MCF 10A (cell line): ENCODE results near the gene PNPLA2. TPM values are rescaled to one million over a fixed set of nuclear protein-coding genes. Genes with fewer than 3 reads are reported as not detected.

Experiments used
- BruUV-seq: library from RNA; stranded (reverse); fragments of 400-500 nt; replicated peaks from 2 replicates; lab custom pipeline; 2021; lab: Mats Ljungman, UMichigan
- CTCF ChIA-PET: fragments of 300-600 bp; sonication (Branson Sonifier 250); formaldehyde crosslinking; extraction: SDS; loops from one replicate; lab custom pipeline; 2021; ENCODE audit warnings: antibody characterized with exemption, inconsistent platforms; lab: Yijun Ruan, JAX
- POLR2A ChIA-PET: fragments of 300-600, 350-650 bp; sonication (Branson Sonifier 250); formaldehyde crosslinking; extraction: SDS; loops from one replicate; lab custom pipeline; 2020; ENCODE audit warnings: antibody characterized with exemption, inconsistent platforms; lab: Yijun Ruan, JAX
- DNase-seq: peaks from one replicate; pipeline ENCODE4 v3.0.0-alpha.2; 2018; ENCODE audit not compliant: unreplicated experiment
- H3K27ac Mint-ChIP-seq: one replicate; pipeline ENCODE4 v1.8.0; 2022; ENCODE audit warnings: mild to moderate bottlenecking, low read depth, mixed read lengths; ENCODE audit not compliant: unreplicated experiment
- H3K27me3 Mint-ChIP-seq: one replicate; pipeline ENCODE4 v1.8.0; 2022; ENCODE audit warnings: mixed read lengths; ENCODE audit not compliant: insufficient read depth, unreplicated experiment
- H3K36me3 Mint-ChIP-seq: one replicate; pipeline ENCODE4 v1.8.0; 2022; ENCODE audit warnings: mild to moderate bottlenecking, moderate library complexity, mixed read lengths; ENCODE audit not compliant: insufficient read depth, unreplicated experiment
- H3K4me1 Mint-ChIP-seq: one replicate; pipeline ENCODE4 v1.8.0; 2022; ENCODE audit warnings: mixed read lengths; ENCODE audit not compliant: insufficient read depth, unreplicated experiment
- H3K4me3 Mint-ChIP-seq: one replicate; pipeline ENCODE4 v1.8.0; 2022; ENCODE audit warnings: mild to moderate bottlenecking, moderate library complexity, mixed read lengths; ENCODE audit not compliant: unreplicated experiment
- H3K9me3 Mint-ChIP-seq: one replicate; pipeline ENCODE4 v1.8.0; 2022; ENCODE audit warnings: mixed read lengths; ENCODE audit not compliant: unreplicated experiment
- CTCF ChIP-seq: fragments of 200-600 bp; IDR thresholded peaks from one replicate; pipeline ENCODE4 v1.8.0; 2022; ENCODE audit warnings: antibody characterized with exemption, mild to moderate bottlenecking; ENCODE audit not compliant: unreplicated experiment
- intact Hi-C: fragments of 100-400 bp; cut with micrococcal nuclease; formaldehyde crosslinking; loops from 2 replicates; pipeline ENCODE4 v1.14.1; 2022
- total RNA-seq: library from RNA; stranded (reverse); gene quantifications from 2 replicates; pipeline ENCODE4 v1.2.3, GENCODE V29; 2022

The PNPLA2 gene
- total RNA-seq, 1 experiment from 2014 or later, result 112 TPM

- intact Hi-C loops, result loop anchor here (5.0 kb wide), 1 partner anchor 33 kb away; the partner anchor contains the start of genes PIDD1 and RPLP2
- POLR2A ChIA-PET, result interaction anchor here (0.9 to 11.4 kb wide), 7 partner anchors 15 to 325 kb away, joined by 3 to 274 read pairs (median 10); partner anchors contain the start of genes PNPLA2 and RPLP2
Observed at GRCh38 chr11:839875-840617, 21.3 kb downstream of the PNPLA2 start.

GRCh38 chr11:841981-842369 is 23.3 kb downstream of the PNPLA2 start:
- TF ChIP-seq CTCF, result no peak
- ChIA-PET CTCF (no interaction called here), POLR2A (interaction anchor here (0.6 to 7.2 kb wide), 9 partner anchors 8 to 457 kb away, joined by 3 to 141 read pairs (median 10); partner anchors contain the start of genes CD151, PNPLA2 and RPLP2)
- Mint-ChIP-seq H3K27me3 (no peaks in the 10 kb centered on the region), H3K36me3 (peaks cover 59% of the 10 kb centered on the region), H3K9me3 (no peaks in the 10 kb centered on the region), H3K27ac (peak overlapping the region; percentile 90), H3K4me3 (peak overlapping the region; percentile 87), H3K4me1 (peaks cover 31% of the 10 kb centered on the region)
- BruUV-seq, result TSS peak; percentile 79
- DNase-seq, result no peak
- intact Hi-C loops, result loop anchor here (5.0 kb wide), 1 partner anchor 35 kb away; the partner anchor contains the start of genes PIDD1 and RPLP2

More at GRCh38 chr11:839875-840617, 21.3 kb downstream of the PNPLA2 start:
- no peak for DNase-seq
- H3K27me3 Mint-ChIP-seq, result no peaks in the 10 kb centered on the region
- peak; percentile 20 for TF ChIP-seq CTCF
- peaks cover 21% of the 10 kb centered on the region for H3K4me1 Mint-ChIP-seq
- H3K4me3 Mint-ChIP-seq, result peak overlapping the region; percentile 87
- BruUV-seq, result no TSS peak
- no peak overlapping the region for H3K27ac Mint-ChIP-seq
- H3K9me3 Mint-ChIP-seq, result no peaks in the 10 kb centered on the region
- peaks cover 76% of the 10 kb centered on the region for H3K36me3 Mint-ChIP-seq
- CTCF ChIA-PET, result interaction anchor here (0.6 to 1.4 kb wide), 5 partner anchors 17 to 469 kb away, joined by 3 to 4 read pairs (median 3); partner anchors contain the start of gene TOLLIP

- ChIA-PET POLR2A (interaction anchor here (0.6 to 7.2 kb wide), 11 partner anchors 8 to 467 kb away, joined by 3 to 141 read pairs (median 8); partner anchors contain the start of genes CD151, CHID1, PNPLA2 and RPLP2), CTCF (no interaction called here)
- intact Hi-C loops, result loop anchor here (5.0 kb wide), 1 partner anchor 35 kb away; the partner anchor contains the start of genes PIDD1 and RPLP2
- H3K27me3 Mint-ChIP-seq, result no peaks in the 10 kb centered on the region
- H3K4me3 Mint-ChIP-seq, result peak within 1 kb of the TSS; percentile 87
- TF ChIP-seq CTCF, result no peak
- no peaks in the 10 kb centered on the region for H3K9me3 Mint-ChIP-seq
- peak within 1 kb of the TSS; percentile 90 for H3K27ac Mint-ChIP-seq
- H3K36me3 Mint-ChIP-seq, result peaks cover 57% of the 10 kb centered on the region
- BruUV-seq, result no TSS peak
- peak; percentile 87 for DNase-seq
- H3K4me1 Mint-ChIP-seq, result peaks cover 31% of the 10 kb centered on the region
Observed at GRCh38 chr11:842370-843002, 23.8 kb downstream of the PNPLA2 start, which contains the start of the genes POLR2L and TSPAN4. Gene POLR2L, minus strand, starts transcription at chr11:842529. Its CDS starts 21 bp downstream, at chr11:842508. Gene TSPAN4, plus strand, starts transcription at chr11:842852. Its CDS starts 7,453 bp downstream, at chr11:850305.
